Lung microvascular endothelial cell (primary cell): ENCODE data around the gene REV3L. TPM values are rescaled to one million over a fixed set of nuclear protein-coding genes. Genes with fewer than 3 reads are reported as not detected.
"Not testable (repeated sequence)": the region's sequence is repeated elsewhere in the genome, so short reads cannot be mapped to it uniquely, and the experiment has no call there.

ENCODE experiments used
- DNase-seq, 2 donors: peaks; one replicate each; pipeline versions ENCODE4 v3.0.0 to v3.0.0-alpha.2; 2010; ENCODE audit warnings: low read depth in 2 of 2
- total RNA-seq: library from RNA; depleted of rRNA; stranded (reverse); fragments of >200 nt; gene quantifications from 2 replicates; pipeline ENCODE4 v1.2.1, GENCODE V29; 2014

Gene REV3L
- total RNA-seq, 1 donor from 2014 or later = 18.8 TPM

DNA sequence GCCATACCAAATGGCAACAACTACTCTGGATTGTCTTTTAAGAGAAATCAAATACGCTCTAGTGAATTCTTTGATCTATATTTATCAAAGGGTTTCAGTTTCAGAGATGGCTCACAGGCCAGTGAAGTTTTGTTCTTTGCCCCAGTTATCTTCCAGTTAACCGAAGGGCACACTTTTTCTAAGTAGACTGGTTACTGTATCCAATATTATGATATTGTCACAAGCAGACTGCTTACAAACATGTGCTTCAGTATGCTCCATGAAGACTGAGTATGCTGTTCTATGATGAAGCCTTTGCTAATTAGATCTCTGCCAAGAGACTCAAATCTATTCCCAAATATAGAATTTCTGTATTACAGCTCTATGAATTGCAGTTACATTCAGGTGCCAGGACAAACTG lies 181.1 kb downstream of the REV3L start:
- DNase-seq = no peak

- DNase-seq = not testable (repeated sequence)
These were observed 181.8 kb downstream of the REV3L start for GRCh38 chr6:111300938-111301800.

- no peak for DNase-seq
These were observed 185.2 kb downstream of the REV3L start for GRCh38 chr6:111297776-111298175.

DNA sequence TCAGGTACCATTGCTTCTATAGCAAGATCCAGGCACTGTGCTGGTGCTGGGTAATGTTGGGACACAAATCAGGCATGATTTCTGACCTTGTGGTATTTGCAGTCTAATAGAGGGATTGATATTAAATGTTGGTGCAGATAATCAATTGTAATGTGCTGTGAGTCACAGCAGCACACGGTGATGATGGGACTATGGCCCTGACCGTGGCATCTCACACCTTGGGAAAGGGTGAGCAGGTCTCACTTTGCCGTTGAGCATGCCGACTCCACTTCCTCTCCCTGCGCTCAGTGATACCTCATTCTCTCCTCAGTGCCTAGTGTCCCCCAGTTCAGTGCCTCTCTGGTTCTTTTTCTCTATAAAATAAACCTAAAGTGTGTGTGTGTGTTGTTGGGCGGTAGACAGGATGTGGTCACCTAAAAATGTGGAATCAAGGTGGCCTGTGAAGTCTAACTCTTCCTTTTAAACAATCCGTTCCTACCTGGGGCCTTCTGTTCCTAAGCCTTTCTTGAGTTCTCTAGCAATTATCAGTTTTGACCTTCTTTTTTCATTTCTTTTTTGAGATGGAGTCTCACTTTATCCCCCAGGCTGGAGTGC lies 188.5 kb downstream of the REV3L start:
- DNase-seq = no peak

DNA sequence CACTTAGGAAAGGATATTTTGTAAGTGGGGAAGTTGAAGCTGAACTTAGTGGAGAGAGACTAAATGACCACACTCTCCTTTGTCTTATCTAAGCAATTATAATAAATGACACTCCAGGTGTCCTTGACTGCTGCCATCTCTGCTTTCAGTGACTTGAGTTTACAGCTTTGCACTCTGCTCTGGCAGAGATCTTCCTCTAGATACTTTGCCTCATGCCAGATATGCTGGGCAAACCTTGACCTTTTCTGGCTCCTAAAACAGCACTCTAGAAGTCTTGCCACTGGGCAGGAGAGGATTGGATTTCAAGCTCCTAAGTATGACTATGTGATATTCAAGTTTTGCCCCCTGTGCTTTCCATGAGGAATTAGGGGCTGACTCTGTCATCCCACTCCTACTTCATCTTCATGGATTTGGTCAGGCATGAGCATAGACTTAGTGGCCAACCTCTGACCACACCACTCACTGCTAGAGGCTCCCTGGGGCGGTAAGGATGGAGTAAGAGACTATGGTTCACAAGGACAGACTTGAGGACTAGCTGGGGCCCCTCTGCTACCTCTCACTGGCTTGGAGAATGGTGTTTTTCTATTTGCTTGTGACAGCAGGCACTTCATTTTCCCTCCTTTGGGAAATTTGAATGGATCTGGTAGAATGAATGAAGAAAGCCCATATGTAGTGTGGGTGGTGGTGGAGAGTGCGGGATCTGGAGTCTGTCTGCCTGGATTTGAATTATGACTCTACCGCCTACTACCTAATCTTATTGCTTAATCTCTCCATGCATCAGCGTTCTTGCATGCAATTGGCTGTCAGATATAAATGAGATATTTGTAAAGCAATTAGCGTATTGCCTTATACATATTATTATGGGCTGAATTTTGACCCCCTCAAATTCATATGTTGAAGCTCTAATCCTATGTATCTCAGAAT lies 191.4 kb downstream of the REV3L start:
- no peak for DNase-seq

- peak in 1 of 2 donors; percentile 61 for DNase-seq
These were observed 192.2 kb downstream of the REV3L start for GRCh38 chr6:111290689-111291335.

- DNase-seq = not testable (repeated sequence)
These were observed 198.7 kb downstream of the REV3L start for GRCh38 chr6:111284356-111284755.

DNA sequence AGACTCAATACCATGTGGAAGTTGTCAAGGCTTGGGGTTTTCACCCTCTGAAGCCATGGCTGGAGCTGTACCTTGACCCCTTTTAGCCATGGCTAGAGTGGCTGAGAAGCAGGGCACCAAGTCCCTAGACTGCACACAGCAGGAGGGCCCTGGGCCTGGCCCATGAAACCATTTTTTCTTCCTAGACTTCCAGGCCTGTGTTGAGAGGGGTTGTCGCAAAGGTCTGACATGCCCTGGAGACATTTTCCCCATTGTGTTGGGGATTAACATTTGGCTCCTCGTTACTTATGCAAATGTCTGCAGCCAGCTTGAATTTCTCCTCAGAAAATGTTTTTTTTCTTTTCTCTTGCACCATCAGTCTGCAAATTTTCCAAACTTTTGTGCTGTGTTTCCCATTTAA lies 199.3 kb downstream of the REV3L start:
- DNase-seq = no peak

DNA sequence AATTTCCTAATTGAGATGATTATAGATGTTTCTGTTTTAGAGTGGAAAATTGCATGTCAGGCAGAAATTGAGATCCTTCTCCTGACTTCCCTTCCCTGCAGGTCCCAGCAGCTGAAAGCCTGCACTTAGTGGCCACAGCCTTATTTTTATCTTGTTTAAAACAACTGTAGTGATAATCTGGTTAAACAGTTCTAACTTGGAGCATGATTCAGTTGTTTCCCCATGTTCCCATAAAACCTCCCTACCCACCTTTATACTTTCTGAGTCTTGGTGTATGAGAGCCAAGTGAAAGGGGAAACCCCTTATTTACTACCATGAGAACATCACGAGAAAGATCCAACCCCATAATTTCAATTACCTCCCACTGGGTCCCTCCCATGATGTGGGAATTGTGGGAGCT lies 200.5 kb downstream of the REV3L start:
- DNase-seq = no peak

DNA sequence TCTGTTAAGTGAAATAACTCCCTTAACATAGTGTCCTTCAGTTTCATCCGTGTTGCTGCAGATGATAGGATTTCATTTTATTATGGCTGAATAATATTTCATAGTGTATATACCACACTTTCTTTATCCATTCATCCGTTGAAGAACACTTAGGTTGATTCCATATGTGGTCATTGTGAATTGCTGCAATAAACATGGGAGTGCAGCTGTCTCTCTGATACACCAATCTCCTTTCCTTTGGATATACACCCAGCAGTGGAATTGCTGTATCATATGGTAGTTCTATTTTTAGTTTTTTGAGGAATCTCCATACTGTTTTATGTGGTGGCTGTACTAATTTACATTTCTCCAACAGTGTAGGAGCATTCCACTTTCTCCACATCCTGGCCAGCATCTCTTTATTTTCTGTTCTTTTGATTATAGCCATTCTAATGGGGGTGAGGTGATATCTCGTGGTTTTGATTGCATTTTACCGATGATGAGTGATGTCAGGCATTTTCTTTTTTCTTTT lies 202.5 kb downstream of the REV3L start:
- no peak for DNase-seq

DNA sequence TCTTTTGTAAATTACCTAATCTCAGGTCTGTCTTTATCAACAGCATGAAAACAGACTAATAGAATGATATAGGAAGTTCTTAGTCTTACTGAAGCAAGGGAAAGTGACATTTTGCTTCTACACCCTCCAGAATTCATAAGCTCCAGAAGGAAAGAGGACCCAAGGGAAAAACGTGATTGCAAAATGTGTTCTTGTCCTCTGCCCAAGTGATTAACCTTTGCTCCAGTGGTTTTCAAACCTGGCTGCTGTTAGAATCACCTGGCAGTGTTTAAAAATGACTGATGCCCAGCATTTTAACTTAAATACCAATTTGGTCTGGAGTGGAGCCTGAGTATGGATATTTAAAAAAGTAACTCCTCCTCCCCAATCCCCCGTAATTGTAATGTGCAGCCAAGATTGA lies 204.3 kb downstream of the REV3L start:
- DNase-seq = no peak

- DNase-seq = no peak
These were observed 205.2 kb downstream of the REV3L start for GRCh38 chr6:111277819-111278218.

- no peak for DNase-seq
These were observed 206.3 kb downstream of the REV3L start for GRCh38 chr6:111276736-111277135.

GRCh38 chr6:111276335-111276734 lies 206.7 kb downstream of the REV3L start:
- DNase-seq = no peak

DNA sequence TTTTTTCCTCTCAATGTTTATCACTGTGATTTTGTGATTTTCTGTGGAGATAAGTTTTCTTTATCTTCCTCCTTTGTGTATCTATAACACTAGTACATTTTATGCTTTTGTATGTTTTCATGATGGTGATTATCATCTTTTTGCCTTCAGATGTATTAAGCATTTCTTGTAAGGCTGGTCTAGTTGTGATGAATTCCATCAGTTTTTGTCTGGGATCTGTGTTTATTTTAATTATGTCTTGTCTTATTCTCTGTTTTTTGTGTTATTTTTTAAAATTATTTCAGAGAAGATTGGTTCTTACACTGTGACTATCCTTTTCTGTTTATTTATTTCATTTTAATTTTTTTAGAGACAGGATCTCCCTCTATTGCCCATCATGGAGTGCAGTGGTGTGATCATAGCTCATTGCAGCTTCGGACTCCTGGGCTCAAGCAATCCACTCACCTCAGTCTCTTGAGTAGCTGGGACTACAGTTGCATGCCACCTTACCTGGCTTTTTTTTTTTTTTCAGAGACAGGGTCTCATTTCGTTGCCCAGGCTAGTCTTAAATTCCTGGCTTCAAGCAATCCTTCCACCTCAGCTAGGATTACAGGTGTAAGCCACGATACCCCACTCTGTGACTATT lies 208.3 kb downstream of the REV3L start:
- DNase-seq = peak in 1 of 2 donors; percentile 22

DNA sequence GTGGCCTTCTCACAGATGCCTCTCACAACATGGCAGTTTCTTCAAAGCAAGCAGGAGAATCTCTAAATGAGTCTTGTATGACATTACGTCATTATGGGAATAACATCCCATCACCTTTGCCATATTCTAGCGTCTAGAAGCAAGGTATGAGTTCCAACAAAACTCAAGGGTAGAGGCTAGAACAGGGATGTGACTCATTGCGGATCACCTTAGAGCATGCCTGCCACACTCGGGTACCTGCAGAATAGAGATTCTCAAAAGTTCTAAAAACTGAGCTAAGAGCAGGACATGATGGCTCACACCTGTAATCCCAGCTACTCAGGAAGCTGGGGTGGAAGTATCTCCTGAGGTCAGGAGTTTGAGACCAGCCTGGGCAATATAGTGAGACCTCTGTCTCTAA lies 212.9 kb downstream of the REV3L start:
- no peak for DNase-seq

GRCh38 chr6:111269401-111269970 lies 213.5 kb downstream of the REV3L start:
- DNase-seq = no peak

- no peak for DNase-seq
These were observed 215.2 kb downstream of the REV3L start for GRCh38 chr6:111267764-111268333.

DNA sequence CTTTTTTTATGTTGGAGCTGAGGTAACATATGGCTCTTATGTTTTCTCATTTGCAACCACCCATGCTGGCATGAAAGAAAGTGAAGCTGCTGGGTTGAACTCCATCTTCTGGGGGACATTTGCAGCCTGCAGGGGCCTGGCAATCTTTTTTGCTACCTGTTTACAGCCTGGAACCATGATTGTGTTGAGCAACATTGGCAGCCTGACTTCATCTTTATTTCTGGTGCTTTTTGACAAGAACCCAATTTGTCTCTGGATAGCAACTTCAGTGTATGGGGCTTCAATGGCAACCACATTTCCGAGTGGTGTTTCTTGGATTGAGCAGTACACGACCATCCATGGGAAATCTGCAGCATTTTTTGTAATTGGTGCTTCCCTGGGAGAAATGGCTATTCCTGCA lies 216.7 kb downstream of the REV3L start:
- no peak for DNase-seq

DNA sequence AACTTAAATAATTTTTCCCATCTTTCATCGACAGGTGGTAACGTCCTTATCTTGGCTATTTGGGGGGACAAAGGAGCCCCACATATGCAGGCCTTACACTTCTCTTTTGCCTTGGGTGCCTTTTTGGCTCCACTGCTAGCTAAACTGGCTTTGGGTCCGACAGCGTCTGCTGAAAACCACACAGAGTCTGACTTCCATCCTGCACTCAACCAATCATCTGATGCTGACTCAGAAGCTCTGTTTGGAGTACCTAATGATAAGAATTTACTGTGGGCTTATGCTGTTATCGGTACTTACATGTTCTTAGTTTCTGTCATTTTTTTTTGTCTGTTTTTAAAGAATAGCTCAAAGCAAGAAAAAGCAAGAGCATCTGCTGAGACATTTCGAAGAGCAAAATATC lies 217.2 kb downstream of the REV3L start:
- DNase-seq = no peak
